ENCODE measurements around the gene JPH2.

The JPH2 gene

DNA sequence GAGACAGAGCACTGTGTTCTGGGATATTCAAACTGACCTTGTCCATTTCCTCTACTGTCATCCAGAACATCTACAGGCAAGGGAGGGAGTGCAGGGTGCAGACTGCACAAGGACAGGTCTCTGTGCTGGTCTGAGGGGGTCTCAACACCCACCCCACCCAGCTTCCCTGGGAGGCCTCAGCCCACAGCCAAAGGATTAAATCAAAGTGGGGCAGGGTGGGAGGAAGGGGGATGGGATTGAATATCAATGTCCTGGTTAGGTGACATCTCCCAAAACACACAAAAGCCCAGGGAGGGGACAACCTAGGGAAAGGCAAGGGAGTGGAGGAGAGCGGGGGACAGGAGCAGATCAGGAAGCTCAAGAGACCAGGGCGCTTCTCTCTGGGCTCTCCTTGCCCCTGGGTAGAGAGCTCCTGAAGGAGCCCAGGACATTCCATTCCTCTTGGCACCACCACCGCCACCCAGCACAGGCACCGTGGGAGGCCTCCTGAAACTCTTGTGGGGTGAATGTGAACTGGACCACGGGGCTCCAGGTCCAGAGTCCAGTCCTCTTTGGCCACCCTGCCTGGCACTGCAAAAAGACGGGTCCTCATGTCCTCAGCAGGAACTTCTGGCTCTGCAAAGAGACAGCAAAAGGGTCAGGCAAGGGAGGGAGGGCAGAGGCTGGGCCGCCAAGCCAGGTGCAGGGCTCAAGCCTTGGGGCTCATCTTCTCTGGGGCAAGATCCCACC is 73.9 kb downstream of the JPH2 start:
- TF ChIP-seq, protein P1, sequence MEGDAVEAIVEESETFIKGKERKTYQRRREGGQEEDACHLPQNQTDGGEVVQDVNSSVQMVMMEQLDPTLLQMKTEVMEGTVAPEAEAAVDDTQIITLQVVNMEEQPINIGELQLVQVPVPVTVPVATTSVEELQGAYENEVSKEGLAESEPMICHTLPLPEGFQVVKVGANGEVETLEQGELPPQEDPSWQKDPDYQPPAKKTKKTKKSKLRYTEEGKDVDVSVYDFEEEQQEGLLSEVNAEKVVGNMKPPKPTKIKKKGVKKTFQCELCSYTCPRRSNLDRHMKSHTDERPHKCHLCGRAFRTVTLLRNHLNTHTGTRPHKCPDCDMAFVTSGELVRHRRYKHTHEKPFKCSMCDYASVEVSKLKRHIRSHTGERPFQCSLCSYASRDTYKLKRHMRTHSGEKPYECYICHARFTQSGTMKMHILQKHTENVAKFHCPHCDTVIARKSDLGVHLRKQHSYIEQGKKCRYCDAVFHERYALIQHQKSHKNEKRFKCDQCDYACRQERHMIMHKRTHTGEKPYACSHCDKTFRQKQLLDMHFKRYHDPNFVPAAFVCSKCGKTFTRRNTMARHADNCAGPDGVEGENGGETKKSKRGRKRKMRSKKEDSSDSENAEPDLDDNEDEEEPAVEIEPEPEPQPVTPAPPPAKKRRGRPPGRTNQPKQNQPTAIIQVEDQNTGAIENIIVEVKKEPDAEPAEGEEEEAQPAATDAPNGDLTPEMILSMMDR (IDR thresholded peaks at IDR 0.05; ENCODE audit: low read depth, low read length): no peak
- TF ChIP-seq MYC (IDR thresholded peaks at IDR 0.05; ENCODE audit: low read depth, low read length) (no peak), POLR2A (IDR thresholded peaks at IDR 0.05; ENCODE audit: extremely low read depth, insufficient read length) (no peak)
- TF ChIP-seq, protein P2, sequence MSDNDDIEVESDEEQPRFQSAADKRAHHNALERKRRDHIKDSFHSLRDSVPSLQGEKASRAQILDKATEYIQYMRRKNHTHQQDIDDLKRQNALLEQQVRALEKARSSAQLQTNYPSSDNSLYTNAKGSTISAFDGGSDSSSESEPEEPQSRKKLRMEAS (IDR thresholded peaks at IDR 0.05; ENCODE audit: low read depth, low read length): no peak
- no peak for DNase-seq (ENCODE audit: low read depth)
- no peak overlapping the region for H3K4me3 ChIP-seq (ENCODE audit: low read depth, low read length)

DNA sequence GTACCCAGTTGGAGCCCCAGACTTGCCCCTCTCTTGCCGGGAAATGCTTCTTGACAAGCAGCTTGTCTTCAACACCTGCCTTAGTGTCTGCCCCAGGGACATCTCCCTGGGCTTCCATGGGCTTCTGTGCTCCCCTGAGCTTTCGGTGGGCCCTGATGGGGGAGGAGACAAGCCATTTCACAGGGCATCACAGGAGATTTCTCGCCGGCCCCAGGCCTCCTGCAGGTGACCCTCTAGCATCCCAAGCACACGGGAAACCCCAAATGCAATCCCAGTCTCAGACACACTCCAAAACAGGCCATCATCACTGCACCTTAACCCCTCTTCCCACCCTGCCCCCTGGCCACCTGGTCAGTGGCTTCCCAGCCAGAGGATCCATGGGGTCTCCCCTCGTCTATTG is 74.5 kb downstream of the JPH2 start:
- H3K4me3 ChIP-seq (ENCODE audit: low read depth, low read length): no peak overlapping the region
- TF ChIP-seq, protein P1 (IDR thresholded peaks at IDR 0.05; ENCODE audit: low read depth, low read length): no peak
- TF ChIP-seq POLR2A (IDR thresholded peaks at IDR 0.05; ENCODE audit: extremely low read depth, insufficient read length): no peak
- TF ChIP-seq, protein P2 (IDR thresholded peaks at IDR 0.05; ENCODE audit: low read depth, low read length): no peak
- TF ChIP-seq MYC (IDR thresholded peaks at IDR 0.05; ENCODE audit: low read depth, low read length): no peak
- no peak for DNase-seq (ENCODE audit: low read depth)

DNA sequence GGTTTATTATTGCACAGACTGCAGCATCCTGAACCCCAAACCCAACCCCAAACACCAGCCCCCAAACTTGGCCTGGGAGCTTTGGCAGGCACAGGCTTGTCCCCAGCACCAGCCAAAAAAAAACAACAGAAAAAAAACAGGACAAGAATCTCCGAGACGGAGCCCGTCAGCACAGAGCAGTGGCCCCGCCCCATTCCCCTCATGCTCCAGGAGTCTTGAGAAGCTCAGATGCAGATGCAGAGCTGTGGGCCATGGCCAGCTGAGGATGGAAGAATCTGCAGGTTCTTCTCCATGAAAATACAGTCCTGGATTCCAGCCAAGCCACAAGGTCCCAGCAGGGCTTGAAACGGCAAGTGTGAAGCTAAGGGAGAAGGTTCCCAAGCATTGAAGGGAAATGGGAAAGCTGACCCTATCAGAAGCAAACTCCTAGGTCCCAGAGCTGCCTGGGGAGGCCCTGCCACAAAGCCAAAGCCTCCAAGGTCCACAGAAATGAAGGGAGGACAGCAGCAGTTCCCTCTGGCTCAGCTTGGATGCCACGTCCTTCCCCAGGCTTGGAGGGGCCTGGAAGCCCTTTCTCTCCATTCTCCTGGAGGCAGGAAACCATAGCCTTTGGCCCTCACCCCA is 75.2 kb downstream of the JPH2 start:
- no peak for DNase-seq (ENCODE audit: low read depth)
- H3K4me3 ChIP-seq (ENCODE audit: low read depth, low read length): no peak overlapping the region
- TF ChIP-seq, protein P1 (IDR thresholded peaks at IDR 0.05; ENCODE audit: low read depth, low read length): no peak
- TF ChIP-seq, protein P2 (IDR thresholded peaks at IDR 0.05; ENCODE audit: low read depth, low read length): no peak
- TF ChIP-seq POLR2A (IDR thresholded peaks at IDR 0.05; ENCODE audit: extremely low read depth, insufficient read length) (no peak), MYC (IDR thresholded peaks at IDR 0.05; ENCODE audit: low read depth, low read length) (no peak)

DNA sequence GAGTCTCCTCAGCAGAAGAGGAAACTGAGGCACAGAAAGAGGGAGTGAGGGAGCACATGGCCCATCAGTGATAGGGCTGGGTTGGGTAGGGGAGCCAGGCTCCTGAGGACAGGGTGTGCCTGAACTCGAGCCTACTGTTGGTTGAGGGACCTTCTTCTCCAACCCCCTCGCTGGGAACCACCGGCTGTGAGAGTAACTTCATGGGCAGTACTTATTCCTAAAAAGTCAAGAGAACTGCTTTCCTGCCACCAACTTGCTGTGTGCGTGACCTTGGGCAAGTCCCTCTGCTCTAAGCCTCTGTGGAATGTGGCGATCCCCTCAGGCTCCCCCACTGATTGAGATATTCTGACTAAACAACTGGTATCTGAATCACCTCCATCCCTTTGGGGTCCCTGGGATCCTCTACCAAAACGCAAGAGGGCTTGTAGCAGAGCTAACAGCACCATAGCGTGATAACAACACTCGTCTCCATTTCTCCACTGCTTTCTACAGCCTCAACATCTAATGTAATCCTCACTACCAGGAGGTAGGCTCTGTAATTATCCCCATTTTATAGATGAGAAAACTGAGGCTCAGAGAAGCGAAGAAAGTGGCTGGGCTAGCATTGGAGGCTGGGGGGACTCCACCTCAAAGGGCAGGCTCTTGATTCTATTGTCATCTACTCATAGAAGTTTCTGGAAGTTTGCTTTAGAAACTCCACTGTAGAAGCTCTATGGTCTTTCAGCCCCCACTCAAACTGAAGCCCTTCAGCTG is 76.0 kb downstream of the JPH2 start:
- no peak overlapping the region for H3K4me3 ChIP-seq (ENCODE audit: low read depth, low read length)
- no peak for TF ChIP-seq MYC (IDR thresholded peaks at IDR 0.05; ENCODE audit: low read depth, low read length)
- TF ChIP-seq POLR2A (IDR thresholded peaks at IDR 0.05; ENCODE audit: extremely low read depth, insufficient read length): no peak
- TF ChIP-seq, protein P2 (IDR thresholded peaks at IDR 0.05; ENCODE audit: low read depth, low read length): no peak
- TF ChIP-seq, protein P1 (IDR thresholded peaks at IDR 0.05; ENCODE audit: low read depth, low read length): no peak
- DNase-seq (ENCODE audit: low read depth): no peak

DNA sequence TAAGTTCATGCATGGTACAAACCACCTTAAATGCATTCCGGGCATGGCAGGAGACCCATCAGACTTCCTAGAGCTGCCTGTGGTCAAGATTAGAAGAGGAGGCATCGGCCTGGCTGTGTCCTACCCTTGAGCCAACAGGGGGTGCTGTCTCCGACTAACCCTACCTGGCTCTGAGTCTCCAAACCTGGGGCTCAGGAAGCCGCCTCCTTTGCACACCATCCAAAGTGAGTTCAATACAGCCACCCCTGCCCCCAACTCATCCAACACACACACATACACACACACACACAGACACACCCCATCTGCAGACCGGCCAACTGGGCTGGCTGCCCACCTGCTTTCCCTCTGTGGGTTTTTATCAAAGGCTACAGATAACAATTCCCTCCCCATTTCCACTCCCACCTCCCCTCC is 77.0 kb downstream of the JPH2 start:
- TF ChIP-seq MYC (IDR thresholded peaks at IDR 0.05; ENCODE audit: low read depth, low read length) (no peak), POLR2A (IDR thresholded peaks at IDR 0.05; ENCODE audit: extremely low read depth, insufficient read length) (no peak)
- TF ChIP-seq, protein P2 (IDR thresholded peaks at IDR 0.05; ENCODE audit: low read depth, low read length): no peak
- TF ChIP-seq, protein P1 (IDR thresholded peaks at IDR 0.05; ENCODE audit: low read depth, low read length): peak; percentile 55
- no peak for DNase-seq (ENCODE audit: low read depth)
- H3K4me3 ChIP-seq (ENCODE audit: low read depth, low read length): no peak overlapping the region
